ENCODE measurements around the gene AMH.

DNA sequence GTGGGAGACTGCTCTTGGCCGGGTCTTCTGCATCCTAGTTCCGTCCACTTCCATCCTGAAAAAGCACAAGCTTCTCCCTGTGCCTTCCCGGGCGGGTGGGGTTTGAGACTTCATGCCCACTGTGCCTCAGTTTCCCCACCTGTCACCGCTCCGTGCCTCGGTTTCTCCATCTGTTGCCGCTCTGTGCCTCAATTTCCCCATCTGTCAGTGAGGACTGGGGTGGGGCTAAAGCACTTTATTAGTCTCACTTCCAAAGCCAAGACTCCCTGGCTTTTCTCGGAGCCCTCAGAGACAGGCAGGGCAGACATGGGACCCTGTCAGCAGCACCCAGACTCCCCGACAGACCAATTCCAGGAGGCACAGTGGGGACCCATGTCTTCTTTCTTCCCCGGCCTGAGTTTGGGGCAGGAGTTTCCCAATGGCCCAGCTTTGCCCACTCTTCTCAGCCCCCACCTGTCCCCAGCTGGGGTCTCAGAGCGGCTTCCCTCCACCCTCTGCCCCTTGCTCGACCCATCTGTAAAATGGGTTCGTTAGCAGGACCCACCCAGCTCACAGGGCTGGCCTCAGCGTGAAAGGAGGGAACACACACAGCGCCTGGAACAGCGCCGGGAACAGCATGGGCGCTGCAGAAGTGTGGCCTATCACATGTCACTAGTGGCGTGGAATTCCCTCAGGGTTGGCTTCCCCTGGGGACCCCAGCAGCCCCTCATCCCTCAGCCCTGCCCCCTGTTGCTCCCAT lies 37.4 kb downstream of the AMH start:
- no peak for TF ChIP-seq CTCF (IDR thresholded peaks at IDR 0.05)
- no peak for TF ChIP-seq EZH2 (IDR thresholded peaks at IDR 0.05)
- no peak for TF ChIP-seq EZH2phosphoT487 (IDR thresholded peaks at IDR 0.05)
